ENCODE results near the gene LBHD2.
A peak's percentile ranks its signal among the peaks of the same experiment; 100 is the strongest.
"Not testable (repeated sequence)": the region's sequence is repeated elsewhere in the genome, so short reads cannot be mapped to it uniquely, and the experiment has no call there.

Gene LBHD2

DNA sequence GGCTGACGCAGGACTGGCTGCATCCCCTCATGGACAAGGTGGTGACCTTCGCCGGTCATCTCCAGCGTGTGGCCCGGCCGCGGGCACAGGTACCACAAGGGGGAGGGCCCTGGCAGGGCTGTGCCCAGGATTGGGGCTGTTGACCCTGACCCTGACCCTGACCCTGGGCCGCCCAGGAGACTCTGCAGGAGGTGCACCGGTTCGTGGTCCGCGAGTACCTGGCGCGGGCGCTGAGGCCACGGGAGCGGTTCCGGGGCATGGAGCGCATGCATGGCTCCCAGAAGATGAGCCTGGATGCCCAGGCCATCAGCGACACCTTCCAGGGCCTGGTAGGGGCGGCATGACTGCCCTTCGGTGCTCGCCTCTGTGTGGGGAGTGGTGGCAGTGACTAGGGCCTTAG, 23.4 kb downstream of the LBHD2 start:
- DNase-seq, result no peak

DNA sequence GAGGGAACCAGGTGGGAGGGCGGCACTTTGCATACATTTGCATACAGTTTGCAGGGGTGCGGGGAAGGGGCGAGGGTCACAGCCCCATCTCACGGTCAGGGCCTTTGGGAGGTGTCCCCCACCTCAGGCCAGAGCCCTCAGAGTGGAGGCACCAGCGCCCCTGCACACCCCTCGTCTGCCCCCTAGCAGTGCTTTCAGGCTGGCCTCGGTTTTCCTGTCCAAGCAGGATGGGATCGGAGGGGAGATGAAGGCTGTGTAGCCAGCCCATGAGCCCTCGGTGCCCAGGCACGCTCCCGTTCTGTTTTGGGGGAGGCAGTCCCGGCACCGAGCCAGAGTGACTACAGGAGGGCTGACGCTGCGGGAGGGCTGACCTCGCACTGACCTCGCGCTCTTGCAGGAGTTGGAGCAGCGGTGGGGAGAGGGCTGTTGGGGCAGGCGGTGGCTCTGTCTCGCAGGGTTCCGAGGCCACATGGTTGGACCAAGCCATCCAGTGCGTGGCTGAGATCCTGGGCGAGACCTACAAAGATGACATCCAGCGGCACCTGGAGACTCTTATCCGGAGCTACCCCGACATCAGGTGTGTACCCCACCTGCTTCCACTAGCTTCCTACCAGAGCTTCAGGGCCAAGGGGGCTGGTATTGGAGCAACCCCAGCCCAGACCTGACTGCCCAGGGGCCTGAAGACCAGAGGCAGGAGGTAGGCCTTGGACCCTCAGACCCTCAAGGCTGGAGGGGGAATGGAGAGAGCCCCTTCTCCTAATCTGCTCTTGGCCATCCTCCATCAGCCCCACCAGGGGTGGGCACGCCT, 24.1 kb downstream of the LBHD2 start:
- DNase-seq, result no peak

DNA sequence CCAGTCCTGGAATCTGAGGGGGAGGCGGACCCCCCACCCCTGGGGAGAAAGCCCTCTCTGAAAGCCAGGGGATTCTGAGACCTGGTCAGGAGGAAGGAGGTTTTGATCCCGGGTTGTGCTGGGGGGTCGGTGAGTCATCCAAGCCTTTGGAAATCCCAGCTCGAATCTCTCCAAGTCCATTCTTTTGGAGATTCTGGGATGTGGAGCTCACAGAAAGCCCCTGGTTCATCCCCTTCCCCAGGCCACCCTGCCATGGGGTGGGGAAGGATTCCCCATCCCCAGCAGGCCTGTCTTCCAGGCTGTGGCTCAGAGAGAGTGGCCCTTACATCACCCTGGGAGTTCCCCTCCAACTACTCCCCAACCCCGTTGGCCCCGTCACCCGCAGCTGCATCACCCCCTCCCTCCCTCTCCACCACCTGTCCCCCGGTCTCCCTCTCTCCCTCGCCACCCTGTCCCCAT, 24.8 kb downstream of the LBHD2 start:
- no peak for DNase-seq

DNA sequence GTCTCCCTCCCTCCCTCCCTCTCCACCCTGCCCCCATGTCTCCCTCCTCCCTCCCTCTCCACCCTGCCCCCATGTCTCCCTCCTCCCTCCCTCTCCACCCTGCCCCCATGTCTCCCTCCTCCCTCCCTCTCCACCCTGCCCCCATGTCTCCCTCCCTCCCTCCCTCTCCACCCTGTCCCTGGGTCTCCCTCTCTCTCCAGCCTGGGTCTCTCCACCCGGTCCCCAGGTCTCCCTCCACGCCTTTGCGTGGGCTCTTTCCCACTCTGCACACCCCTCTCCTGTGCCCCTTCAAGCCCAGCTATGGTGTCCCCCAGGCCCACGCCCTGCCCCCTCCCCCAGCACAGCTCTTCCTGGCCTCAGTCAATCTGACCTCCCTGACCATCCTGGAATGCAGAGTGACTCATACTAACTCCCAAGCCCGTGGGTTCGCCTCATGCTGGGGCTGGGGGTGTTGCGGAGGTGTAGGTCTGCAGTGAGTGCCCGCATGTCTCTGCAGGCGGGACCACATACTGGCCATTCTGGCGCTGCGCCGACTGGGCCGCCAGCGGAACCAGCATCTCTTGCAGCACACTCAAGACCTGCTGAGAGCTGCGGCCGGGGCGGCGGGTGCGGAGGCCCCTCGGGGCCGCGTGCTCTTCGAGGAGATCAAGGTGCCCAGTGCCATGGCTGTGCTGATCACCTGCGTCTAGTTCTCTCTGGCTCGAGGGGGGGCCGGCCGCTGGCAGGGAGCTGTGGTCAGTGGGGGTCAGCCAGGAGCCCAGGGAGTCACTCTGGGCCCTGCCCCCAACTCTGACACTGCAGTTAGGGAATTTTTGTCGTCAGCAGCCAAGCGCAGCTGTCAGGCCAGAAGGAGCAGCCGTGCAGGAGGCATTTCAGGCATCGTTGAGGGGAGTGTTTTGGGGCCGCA, 25.8 kb downstream of the LBHD2 start:
- no peak for DNase-seq

DNA sequence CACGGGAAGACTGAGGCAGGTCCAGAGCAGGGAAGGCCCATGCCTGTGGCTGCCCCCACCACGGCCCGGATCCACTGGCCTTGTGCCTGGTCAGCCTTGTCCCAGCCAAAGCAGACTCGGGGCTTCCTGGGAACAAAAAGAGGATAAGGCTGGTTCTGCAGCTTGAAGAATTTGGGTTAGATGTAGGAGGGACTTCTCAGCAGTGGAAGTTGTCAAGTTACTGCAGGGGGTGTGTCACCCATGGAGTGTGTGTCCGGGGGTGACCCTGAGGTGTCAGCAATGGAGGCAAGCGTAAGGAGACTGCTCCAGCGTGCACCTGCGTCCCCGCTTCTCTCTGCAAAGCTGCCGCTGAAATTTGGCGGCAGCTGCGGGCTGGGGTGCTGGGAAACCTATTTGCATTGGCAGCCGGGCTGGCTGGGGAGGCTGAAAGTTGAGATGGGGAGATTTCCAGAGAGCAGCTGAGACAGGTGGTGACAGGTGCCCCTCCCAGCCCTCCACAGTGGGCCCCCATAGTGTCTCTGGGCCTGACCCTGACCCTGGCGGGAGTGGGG, 26.7 kb downstream of the LBHD2 start:
- DNase-seq, result no peak

DNA sequence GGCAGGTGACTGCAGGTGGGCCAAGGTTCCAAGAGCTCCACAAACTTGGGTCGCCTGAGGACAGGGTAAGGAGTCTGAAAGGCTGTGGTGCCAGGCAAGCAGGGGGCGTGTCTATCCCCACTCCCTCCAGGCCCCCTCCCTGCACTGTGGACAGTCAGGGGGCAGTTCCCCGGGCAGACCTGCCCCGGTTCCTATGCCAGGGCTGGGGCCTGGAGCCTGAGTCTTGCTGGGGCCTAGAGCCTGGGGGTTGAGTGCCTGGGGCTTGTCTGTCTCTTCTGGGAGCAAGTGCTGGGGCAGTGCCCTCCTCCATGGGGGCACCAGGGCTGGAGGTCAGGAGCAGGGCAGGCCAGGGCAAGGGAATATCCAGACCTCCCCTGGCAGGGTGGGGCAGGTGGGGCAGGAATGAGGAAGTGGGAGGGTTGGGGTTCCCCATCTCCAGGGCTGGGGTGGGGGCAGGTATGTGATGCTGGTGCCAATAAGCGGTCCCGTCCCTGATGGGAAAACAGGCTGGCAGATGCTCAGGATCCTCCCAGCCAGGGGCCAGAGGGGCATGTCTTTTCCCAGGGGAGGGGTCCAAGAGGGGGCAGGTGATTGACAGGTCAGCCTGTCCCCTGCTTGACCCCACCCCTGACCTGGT, 27.3 kb downstream of the LBHD2 start:
- no peak for DNase-seq

DNA sequence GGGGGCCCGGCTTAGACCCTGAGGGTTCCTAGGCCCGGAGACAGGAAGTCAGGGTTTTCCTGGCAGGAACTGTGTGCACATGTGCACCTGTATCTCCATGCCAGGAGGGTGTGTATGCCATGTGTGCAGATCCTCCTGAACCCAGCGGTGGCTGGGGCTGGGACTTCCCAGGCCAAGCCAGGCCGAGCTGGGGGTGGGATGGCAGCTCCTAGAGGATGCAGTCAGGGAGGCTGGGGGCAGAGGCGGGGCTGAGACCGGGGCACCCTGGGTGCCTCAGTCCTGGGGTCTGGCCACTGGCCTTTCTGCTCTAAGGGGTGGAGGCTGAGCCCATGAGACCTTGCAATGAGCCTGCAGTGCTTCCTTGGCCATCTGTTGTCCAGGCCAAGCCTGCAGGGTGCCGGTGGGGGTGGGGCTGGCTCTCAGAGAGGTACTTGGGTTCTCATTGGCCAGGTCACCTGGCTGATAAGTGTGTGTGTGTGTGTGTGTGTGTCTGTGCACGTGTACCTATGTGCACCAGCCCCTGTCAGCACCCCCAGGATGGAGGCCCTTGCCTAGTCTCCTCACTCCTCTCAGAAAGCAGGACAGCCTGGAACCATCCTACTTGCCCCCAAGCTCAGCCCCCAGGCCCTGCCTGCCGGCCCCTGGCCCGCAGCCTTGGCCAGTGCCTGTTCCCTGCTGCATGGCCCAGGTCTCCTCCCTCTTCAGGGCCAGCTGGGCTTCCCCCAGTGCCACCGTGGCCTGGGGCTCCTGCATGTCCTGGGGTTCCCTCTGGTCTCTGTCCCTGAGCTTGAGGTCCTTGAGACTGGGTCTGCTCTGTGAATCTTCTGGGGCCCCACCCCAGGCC, 28.6 kb downstream of the LBHD2 start:
- DNase-seq, result no peak

DNA sequence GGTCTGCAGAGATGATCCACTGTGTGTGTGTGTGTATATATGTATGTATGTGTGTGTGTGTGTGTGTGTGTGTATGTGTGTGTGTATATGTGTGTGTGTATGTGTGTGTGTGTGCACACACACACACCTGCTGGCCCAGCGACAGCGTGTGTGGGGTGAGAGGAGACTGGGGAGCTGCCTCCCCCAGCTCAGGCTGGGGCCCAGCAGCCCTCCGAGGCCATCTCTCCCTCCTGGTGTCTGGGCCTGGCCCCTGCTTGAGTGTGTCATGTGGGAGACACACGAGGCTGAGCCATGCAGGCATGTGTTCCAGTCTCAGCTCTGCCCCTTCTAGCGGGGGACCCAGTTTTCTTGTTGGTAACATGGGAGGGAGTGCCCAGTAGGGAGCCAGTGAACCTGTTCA, 29.3 kb downstream of the LBHD2 start:
- no peak for DNase-seq

DNA sequence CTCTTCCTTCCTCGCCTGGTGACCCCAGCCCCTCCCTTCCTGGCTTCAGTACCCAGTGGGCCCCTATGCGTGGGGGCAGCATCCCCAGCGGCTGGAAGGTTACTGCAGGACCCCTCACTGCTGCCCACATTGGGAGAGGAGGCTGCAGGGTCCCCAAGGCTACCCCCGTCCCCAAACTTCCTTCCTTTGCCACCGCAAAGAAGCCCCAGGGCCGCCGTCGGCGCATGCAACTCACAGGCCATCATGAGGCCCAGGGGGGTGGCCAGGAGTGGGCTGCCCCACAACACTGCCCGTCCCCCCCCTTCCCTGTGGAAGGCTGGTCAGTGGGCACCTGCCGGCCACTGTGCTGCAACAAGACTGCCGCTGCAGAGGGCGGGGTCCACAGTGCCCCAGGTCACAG, 29.8 kb downstream of the LBHD2 start:
- DNase-seq, result no peak

DNA sequence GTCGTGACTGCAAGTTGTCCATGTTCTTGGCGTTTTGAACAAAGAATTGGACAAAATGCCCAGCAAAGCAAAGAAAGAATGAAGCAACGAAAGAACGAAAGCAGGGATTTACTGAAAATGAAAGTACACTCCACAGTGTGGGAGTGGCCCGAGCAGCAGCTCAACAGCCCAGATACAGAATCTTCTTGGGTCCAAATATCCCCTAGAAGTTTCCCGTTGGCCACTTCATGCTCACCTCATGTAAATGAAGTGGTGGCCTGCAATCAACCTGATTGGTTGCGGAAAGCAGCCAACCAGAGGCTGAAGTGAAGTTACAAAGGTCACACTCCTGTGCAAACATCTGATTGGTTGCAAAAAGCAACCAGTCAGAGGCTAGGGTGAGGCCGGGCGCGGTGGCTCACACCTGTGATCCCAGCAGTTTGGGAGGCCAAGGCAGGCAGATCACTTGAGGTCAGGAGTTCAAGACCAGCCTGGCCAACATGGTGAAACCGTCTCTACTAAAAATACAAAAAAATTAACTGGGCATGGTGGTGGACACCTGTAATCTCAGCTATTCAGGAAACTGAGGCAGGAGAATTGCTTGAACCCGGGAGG, 31.2 kb downstream of the LBHD2 start:
- not testable (repeated sequence) for DNase-seq

DNA sequence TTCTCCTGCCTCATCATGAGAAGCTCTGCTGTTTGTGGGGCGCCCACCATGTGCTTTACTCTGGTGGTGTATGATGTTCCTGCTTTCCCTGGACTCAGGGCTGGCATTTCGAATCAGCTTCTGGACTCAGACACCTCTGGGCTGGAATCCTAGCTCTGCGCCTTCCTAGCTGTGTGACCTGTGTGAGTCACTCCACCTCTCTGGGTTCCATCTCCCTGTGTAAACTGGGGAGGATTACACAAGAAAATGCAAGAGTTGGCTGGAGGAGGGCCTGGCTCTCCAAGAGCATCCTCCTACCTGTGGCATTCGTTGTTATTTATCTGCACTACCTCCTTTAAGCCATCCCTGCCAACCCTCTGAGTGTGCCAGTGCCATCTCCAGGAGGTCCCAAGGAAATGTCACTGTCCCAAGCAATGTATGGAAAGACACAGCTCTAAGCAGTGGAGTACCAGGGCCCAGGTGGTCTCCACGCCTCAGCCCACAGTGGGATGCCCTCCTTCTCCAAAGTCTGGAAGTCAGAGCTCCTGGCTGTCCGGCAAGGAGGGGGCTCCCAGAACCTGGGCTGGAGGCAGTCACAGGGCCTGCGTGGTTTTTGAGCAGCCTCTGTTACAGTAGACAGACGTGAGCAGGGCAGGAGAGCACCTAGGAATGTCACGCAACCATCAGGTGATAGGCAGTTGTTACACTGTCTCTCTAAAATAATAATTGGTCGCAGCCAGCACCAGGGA, 32.0 kb downstream of the LBHD2 start:
- DNase-seq, result no peak

DNA sequence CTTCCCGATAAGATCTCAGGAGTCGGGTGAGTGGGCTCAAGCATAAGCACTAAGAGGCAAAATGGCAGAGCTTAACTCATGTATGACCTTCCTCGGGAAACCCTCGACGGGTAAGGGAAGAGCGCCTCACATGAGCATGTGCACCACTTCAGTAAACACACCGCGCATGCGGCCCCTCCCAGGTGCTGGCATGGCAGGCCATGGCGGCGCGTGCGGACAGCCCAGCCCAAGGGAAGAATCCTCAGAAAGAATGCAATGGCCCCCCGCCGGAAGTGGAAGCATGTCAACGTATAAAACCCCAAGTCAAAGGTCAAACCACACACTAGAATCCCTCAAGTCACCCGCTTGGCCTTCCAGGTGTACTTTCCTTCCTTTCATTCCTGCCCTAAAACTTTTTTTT, 32.6 kb downstream of the LBHD2 start:
- DNase-seq, result no peak

DNA sequence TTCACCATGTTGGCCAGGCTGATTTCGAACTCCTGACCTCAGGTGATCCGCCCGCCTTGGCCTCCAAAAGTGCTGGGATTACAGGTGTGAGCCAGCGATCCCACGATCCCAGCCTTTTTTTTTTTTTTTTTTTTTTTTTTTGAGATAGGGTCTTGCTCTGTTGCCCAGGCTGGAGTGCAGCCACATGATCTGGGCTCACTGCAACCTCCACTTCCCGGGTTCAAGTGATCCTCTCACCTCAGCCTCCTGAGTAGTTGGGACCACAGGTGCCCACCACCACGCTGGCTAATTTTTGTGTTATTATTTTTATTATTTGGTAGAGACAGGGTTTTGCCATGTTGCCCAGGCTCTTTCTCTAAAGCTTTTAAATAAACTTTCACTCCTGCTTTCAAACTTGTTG, 33.5 kb downstream of the LBHD2 start:
- DNase-seq, result not testable (repeated sequence)

DNA sequence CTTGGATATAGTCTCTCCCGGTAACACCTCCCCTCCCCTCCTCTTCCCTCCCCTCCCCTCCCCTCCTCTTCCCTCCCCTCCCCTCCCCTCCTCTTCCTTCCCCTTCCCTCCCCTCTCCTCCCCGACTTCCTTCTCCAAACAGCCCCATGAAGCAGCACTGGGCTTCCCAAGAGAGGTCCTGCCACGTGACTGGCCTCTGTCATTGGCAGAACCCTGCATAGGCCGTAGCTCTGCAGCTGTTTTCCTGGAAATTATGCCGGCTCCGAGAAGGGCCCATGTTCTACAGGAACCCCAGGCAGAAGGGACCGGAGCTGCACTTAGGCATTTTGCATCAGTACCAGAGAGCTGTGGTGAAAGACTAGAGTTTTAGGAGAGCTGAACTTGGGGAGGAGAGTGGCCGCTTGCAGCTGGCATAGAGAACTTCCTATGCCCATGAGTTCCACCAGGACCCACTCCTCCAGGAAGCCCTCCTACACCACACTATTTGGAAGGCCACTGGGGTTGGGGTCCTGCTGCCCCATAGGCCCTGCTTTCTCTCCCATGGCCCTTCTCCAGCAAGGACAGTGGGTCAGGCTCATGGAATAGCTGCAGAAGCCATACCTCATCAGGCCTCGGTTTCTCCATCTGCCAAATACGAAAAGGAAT, 34.1 kb downstream of the LBHD2 start:
- no peak for DNase-seq

DNA sequence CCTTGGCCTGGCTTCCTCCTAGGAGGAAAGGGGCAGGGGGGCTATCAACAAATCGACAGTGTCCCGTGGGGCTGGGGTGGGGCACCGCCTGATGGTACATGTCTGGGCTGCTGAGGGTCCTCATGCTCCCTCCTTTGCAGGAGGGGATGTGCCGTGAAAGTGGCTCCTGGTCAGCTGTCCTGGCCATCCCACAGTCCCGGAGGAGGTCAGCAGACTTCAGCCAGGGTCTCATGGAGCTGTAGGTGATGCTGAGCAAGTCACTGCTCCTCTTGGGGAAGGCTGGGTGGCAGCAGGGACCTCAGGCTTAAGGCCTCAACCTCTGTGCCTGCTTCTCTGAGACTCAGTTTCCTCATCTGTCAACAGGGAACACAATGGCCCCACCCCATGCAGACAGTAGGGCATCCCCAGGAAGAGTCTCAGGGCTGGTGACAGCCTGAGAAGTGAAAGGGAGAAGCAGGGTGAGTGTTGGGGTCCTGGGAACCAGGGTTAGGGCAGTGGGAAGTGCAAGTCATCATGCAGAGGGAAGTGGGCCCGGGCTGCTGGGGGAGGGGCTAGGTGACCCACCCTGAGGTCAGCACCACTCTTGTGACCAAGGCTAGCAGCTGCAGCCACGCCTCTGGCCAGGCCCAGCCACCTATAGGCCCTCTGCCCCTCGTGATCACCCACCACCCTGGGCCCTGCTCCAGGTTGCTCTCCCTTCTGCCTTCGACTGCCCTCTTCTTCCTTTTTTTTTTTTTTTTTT, 34.8 kb downstream of the LBHD2 start:
- no peak for DNase-seq

DNA sequence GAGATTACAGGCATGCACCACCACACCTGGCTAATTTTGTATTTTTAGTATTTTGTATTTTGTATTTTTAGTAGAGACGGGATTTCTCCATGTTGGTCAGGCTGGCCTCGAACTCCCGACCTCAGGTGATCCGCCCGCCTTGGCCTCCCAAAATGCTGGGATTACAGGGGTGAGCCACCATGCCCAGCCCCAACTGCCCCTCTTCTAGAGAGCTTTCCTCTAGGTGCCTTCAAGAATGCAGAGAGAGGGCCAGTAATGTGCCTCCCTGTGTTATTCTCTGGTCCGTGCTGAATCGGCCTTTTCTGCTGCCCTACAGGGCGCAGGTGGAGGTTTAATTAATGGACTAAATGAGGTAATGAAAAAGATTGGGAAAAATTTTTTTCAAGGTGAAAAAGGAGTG, 35.5 kb downstream of the LBHD2 start:
- not testable (repeated sequence) for DNase-seq

DNA sequence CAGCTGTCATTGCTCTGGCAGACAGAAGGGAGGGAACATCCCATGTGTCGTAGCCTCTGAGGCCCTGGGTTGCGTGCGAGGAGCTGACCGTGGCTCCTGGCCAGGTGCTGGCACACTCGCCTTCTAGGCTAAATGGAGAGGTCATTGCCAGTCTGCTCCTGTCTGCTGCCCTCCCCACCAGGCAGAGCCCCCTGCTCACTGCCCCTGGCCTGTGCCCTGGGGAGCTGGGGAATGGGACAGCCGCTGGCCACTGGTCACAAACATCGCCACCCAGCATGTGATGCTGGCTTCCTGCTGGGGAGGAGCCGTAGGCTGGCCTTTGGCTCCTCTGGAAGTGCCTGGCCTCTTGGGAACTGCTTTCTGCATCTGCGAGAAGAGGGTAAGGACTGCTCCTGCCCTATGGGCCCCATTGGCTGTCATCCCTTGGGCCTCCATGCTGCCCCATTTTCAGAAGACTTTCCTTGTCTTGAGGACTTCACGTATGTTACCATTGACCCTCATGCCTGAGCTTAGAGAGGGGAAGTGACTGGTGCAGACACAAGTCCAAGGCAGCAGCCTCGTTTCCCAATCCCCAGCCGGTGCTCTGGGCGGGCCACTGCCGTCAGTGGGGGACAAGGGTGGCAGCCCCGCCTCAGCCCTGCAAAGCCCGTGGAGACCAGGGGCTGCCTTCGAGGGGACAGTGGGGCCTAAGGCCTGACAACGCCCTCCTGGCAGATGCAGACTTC, 37.3 kb downstream of the LBHD2 start:
- no peak for DNase-seq

DNA sequence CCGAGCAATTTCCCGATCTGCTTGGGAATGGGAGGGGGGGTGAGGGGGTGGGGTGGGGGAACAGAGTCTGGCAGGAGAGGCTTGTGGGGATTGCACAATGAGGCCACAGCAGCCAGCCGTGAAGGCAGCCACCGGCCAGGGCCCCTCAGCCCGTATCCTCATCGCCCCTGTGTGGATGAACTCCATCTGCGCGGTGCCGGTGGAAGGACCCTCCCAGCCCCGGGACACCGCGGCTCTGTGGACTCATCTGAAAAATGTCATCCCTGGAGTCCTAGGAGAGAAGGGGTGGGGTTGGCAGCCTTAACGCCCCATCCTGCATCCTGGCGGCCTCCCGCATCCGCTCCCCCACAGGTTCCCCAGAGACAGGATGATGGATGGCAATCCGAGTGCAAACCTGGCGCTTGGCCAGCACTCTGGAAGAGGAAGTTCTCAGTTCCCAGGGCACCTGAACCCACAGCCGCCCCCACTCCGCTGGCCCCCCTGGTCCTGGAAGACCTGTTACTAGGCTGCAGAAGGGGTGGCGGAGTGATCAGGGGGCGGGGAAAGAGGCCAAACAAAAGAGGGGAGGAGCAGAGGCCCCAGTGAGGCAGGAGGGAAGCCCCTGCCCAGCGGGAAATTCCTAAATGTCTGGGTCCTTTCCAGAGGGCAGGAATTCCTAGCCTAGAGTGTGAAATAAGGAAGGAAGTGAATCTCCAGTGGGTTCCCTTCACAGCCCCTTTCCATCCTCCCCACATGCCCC, 38.0 kb downstream of the LBHD2 start:
- DNase-seq, result peak; percentile 47

Data from KG1 (cell line).